ENCODE data around the gene FN3KRP.

- TF ChIP-seq FOXA1 (IDR thresholded peaks at IDR 0.05) (no peak), CTCF (IDR thresholded peaks at IDR 0.05; ENCODE audit: low read depth, low read length, missing input control) (no peak), TAF1 (conservative IDR thresholded peaks at IDR 0.05) (no peak), REST (IDR thresholded peaks at IDR 0.05) (no peak), HNF4G (IDR thresholded peaks at IDR 0.05) (no peak), ZBTB33 (IDR thresholded peaks at IDR 0.05) (no peak), RAD21 (IDR thresholded peaks at IDR 0.05) (no peak), MAX (IDR thresholded peaks at IDR 0.05) (no peak), EGR1 (IDR thresholded peaks at IDR 0.05; ENCODE audit: low read depth in 2 of 2) (no peak), JUND (IDR thresholded peaks at IDR 0.05) (no peak), GABPA (IDR thresholded peaks at IDR 0.05 in 1 of 2, conservative IDR thresholded peaks at IDR 0.05 in 1 of 2) (no peak), YY1 (IDR thresholded peaks at IDR 0.05) (no peak), RXRA (IDR thresholded peaks at IDR 0.05) (no peak), SP1 (IDR thresholded peaks at IDR 0.05) (no peak)
These were observed 6.6 kb upstream of the FN3KRP start for GRCh38 chr17:82709676-82710498.

Measured in liver (tissue), 3 donors.